Adrenal gland (tissue), 12 donors: ENCODE measurements around the gene MUC21. TPM values are rescaled to one million over a fixed set of nuclear protein-coding genes. Genes with fewer than 3 reads are reported as not detected.

ENCODE experiments used
- DNase-seq, 7 donors: peaks; one replicate each; pipeline ENCODE4 v3.0.0-alpha.2; 2019 to 2020
- H3K27ac ChIP-seq, 5 donors: fragments of 200-600 bp; sonication (generic) in 4 of 5; 1 replicate in 3 of 5; 2 replicates in 2 of 5; pipeline versions ENCODE4 v1.5.1 to v1.8.0; 2016 to 2020; ENCODE audit warnings: mild to moderate bottlenecking in 1 of 5
- H3K27me3 ChIP-seq: fragments of 200-600 bp; 2 replicates; pipeline ENCODE4 v1.8.0; 2021
- H3K36me3 ChIP-seq, 2 donors: fragments of 200-600 bp; replicated peaks in 1 of 2; 1 replicate in 1 of 2; 2 replicates in 1 of 2; pipeline versions ENCODE4 v1.5.1 to v1.8.0; 2018 to 2022
- H3K4me1 ChIP-seq, 2 donors: fragments of 200-600 bp; replicated peaks in 1 of 2; 1 replicate in 1 of 2; 2 replicates in 1 of 2; pipeline versions ENCODE4 v1.5.1 to v1.8.0; 2018 to 2021
- H3K4me3 ChIP-seq, 4 donors: fragments of 200-600 bp; sonication (generic) in 3 of 4; one replicate each; pipeline ENCODE4 v1.5.1; 2016 to 2018
- H3K9me3 ChIP-seq, 3 donors: fragments of 200-600 bp; sonication (generic) in 1 of 3; replicated peaks in 1 of 3; 1 replicate in 2 of 3; 2 replicates in 1 of 3; pipeline versions ENCODE4 v1.5.1 to v1.8.0; 2016 to 2021
- POLR2A ChIP-seq, 2 donors: fragments of 450-650 bp; IDR thresholded peaks; one replicate each; pipeline ENCODE4 v1.6.1; 2017; ENCODE audit warnings: antibody characterized with exemption in 2 of 2, mild to moderate bottlenecking in 2 of 2, moderate library complexity in 1 of 2
- WGBS, 4 donors: extraction: QIAGEN DNeasy Blood & Tissue Kit in 2 of 4; methylation state at CpG; one replicate each; pipeline versions ENCODE4 v1.1.5 to v1.1.7; 2013 to 2017; 5-methylcytosine and 5-hydroxymethylcytosine counted together
- intact Hi-C, 2 donors: fragments of 100-400 bp; cut with DNase I; formaldehyde crosslinking; loops; one replicate each; pipeline versions ENCODE4 v1.14.1 to v1.15.0; 2022 to 2023
- polyA plus RNA-seq, 3 donors: library from polyadenylated mRNA; stranded (reverse); fragments of 200-250 nt in 2 of 3; fragments of 350-450 nt in 1 of 3; fragmentation: Illumina TruSeq in 1 of 3; extraction: RNeasy Lipid Tissue Mini Kit (QIAGEN cat#74804) in 1 of 3; gene quantifications; one replicate each; pipeline ENCODE4 v1.2.3, GENCODE V29; 2013 to 2014
- total RNA-seq, 9 donors: library from RNA; depleted of rRNA in 4 of 9; stranded (reverse); fragments of >200 nt in 4 of 9; fragments of 120-200 nt in 1 of 9; fragmentation: NEBNext Ultra II Directional in 1 of 9; extraction: Animal tissue kit (Norgen Biotek cat#: 25700) in 1 of 9; gene quantifications; one replicate each; pipeline versions ENCODE4 v1.1.0 to v1.2.4, GENCODE V29; 2013 to 2023
- TF ChIP-seq, protein P1 (sequence below), 6 experiments: fragments of 450-650 bp in 4 of 6; fragments of 200-600 bp in 2 of 6; sonication (generic) in 1 of 6; IDR thresholded peaks; 1 replicate in 5 of 6; 2 replicates in 1 of 6; pipeline versions ENCODE4 v1.5.1 to v1.8.0; 2016 to 2021; ENCODE audit warnings: antibody characterized with exemption in 6 of 6, mild to moderate bottlenecking in 2 of 6, moderate library complexity in 1 of 6
- donor health status: healthy with polysubstance abuse.
- donor health status: Bipolar disorder and iron deficiency.
- donor health status: DM: yes; HTN: yes; CAD: no.
- donor health status: DM: no; HTN: no; CAD: no.
- donor health status: DM: no; HTN: no; CAD: no.
- donor health status: DM: yes; HTN: yes; CAD: no.

Gene MUC21
- total and polyA plus RNA-seq, 12 donors: 0.16 to 0.34 TPM; not detected in 10

GRCh38 chr6:30947231-30947630, 36.3 kb upstream of the MUC21 start:
- H3K4me1 ChIP-seq: peaks cover 0 to 4% of the 10 kb centered on the region in 2 donors
- TF ChIP-seq, protein P1, sequence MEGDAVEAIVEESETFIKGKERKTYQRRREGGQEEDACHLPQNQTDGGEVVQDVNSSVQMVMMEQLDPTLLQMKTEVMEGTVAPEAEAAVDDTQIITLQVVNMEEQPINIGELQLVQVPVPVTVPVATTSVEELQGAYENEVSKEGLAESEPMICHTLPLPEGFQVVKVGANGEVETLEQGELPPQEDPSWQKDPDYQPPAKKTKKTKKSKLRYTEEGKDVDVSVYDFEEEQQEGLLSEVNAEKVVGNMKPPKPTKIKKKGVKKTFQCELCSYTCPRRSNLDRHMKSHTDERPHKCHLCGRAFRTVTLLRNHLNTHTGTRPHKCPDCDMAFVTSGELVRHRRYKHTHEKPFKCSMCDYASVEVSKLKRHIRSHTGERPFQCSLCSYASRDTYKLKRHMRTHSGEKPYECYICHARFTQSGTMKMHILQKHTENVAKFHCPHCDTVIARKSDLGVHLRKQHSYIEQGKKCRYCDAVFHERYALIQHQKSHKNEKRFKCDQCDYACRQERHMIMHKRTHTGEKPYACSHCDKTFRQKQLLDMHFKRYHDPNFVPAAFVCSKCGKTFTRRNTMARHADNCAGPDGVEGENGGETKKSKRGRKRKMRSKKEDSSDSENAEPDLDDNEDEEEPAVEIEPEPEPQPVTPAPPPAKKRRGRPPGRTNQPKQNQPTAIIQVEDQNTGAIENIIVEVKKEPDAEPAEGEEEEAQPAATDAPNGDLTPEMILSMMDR (IDR thresholded peaks at IDR 0.05): no peak
- TF ChIP-seq POLR2A (IDR thresholded peaks at IDR 0.05): no peak
- intact Hi-C loops: no loop called here
- no peak overlapping the region for H3K4me3 ChIP-seq
- peaks cover 7% of the 10 kb centered on the region for H3K27me3 ChIP-seq
- H3K9me3 ChIP-seq: no peaks in the 10 kb centered on the region
- DNase-seq: no peak
- WGBS, 4 donors: 75 to 83% (median 80%) methylated on average over 4 of the region's 4 CpGs
- no peak overlapping the region for H3K27ac ChIP-seq
- no peaks in the 10 kb centered on the region for H3K36me3 ChIP-seq

- TF ChIP-seq, protein P1 (IDR thresholded peaks at IDR 0.05): no peak
- TF ChIP-seq POLR2A (IDR thresholded peaks at IDR 0.05): no peak
- no peak for DNase-seq
- H3K9me3 ChIP-seq: no peaks in the 10 kb centered on the region
- H3K4me3 ChIP-seq: no peak overlapping the region
- 91 to 95% (median 93%) methylated on average over 6 of the region's 6 CpGs for WGBS, 4 donors
- intact Hi-C loops: no loop called here
- H3K36me3 ChIP-seq: no peaks in the 10 kb centered on the region
- no peaks in the 10 kb centered on the region for H3K27me3 ChIP-seq
- no peaks in the 10 kb centered on the region for H3K4me1 ChIP-seq
- no peak overlapping the region for H3K27ac ChIP-seq
Measured at GRCh38 chr6:30948811-30949210, 34.7 kb upstream of the MUC21 start.

GRCh38 chr6:30951907-30952469, 31.5 kb upstream of the MUC21 start:
- Histone ChIP-seq H3K27me3 (no peaks in the 10 kb centered on the region), H3K9me3 (no peaks in the 10 kb centered on the region), H3K4me1 (no peaks in the 10 kb centered on the region), H3K4me3 (no peak overlapping the region), H3K36me3 (no peaks in the 10 kb centered on the region), H3K27ac (no peak overlapping the region)
- TF ChIP-seq, protein P1 (IDR thresholded peaks at IDR 0.05): no peak
- no peak for TF ChIP-seq POLR2A (IDR thresholded peaks at IDR 0.05)
- DNase-seq: no peak
- intact Hi-C loops: no loop called here
- 75 to 89% (median 85%) methylated on average over 5 of the region's 5 CpGs for WGBS, 4 donors

DNA sequence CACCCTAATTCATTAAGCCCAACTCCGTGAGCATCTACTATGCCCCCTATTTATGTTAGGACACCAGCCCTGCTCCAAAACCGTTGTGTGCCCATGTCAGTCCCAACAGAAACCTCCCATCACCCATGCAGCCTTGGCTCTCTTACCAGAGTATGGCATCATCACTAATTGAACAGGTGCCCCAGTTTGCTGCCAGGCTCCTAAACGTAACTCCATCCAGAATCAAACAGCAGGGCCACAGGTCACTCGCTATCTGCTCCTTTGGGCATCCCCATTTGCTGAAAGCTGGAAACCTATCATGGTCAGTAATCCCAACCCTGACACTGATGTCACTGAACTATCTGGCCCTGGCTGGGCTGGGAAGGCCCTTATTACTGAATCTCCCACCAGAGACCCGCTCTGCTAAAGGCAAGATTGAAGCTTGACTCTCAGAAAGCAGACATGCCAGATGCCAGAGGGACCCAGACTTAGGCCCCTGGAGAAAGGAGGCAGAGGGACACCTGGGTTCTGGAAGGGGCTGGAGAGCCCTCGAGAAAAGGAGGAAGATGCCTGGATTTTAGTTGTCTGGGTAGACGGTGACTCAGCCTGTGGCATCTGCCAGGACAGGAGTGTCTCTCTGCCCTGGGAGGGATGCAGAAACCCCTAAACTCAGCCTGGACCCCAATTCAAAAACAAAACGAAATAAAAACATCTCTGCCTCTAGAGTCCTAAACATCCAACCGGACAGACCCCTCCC, 28.7 kb upstream of the MUC21 start:
- H3K27me3 ChIP-seq: no peaks in the 10 kb centered on the region
- TF ChIP-seq, protein P1 (IDR thresholded peaks at IDR 0.05): no peak
- TF ChIP-seq POLR2A (IDR thresholded peaks at IDR 0.05): no peak
- H3K36me3 ChIP-seq: no peaks in the 10 kb centered on the region
- DNase-seq: no peak
- intact Hi-C loops: no loop called here
- 59 to 67% (median 62%) methylated on average over 9 of the region's 9 CpGs for WGBS, 4 donors
- H3K4me3 ChIP-seq: peak overlapping the region in 1 of 4 donors; percentile 54
- no peaks in the 10 kb centered on the region for H3K4me1 ChIP-seq
- H3K27ac ChIP-seq: no peak overlapping the region
- H3K9me3 ChIP-seq: no peaks in the 10 kb centered on the region
